Measurements from ENCODE around the gene NR6A1. TPM values are rescaled to one million over a fixed set of nuclear protein-coding genes. Genes with fewer than 3 reads are reported as not detected.

NR6A1 gene
- total RNA-seq, 1 experiment from 2014 or later = 164 TPM

DNA sequence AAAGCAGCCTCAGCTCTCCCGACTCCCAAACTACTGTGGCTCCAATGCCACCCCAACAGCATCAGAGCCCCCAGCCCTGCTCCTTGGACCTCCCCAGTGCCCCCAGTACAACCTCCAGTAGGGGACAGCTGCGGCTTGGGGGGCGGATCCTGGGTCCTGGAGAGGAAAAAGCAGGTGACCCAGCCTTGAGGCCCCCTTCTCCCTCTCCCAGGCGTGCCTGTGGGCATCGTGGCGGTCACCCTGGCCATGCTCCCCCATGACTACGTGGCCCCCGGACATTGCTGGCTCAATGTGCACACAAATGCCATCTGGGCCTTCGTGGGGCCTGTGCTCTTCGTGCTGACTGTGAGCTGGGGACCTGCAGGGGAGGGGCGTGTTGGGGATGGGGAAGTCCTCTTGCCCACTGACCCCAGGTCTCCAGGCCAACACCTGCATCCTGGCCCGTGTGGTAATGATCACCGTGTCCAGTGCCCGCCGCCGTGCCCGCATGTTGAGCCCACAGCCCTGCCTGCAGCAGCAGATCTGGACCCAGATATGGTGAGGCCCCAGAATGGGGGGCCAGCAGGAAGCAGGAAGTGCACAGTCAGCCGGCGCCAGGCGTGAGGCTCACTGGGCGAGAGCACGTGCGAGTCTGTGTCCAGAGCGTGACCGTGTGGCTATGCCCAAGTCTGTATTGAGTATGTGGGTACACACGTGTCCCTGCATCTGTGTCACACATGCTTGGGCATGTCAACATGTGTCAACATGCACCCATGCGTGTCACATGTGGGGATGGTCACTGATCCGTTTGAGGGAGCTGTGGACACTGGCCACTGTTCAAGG is 301.9 kb downstream of the NR6A1 start:
- Mint-ChIP-seq H3K27me3 (ENCODE audit: low read depth) (no peaks in the 10 kb centered on the region; the same call in 1 of the 2 replicates), H3K9me3 (no peaks in the 10 kb centered on the region), H3K4me3 (no peak overlapping the region), H3K36me3 (no peaks in the 10 kb centered on the region), H3K27ac (no peak overlapping the region), H3K4me1 (no peaks in the 10 kb centered on the region)
- CTCF ChIA-PET = interaction anchor here (1.1 kb wide), 1 partner anchor 9 kb away, joined by 4 read pairs; no protein-coding TSS in a partner anchor
- DNase-seq (ENCODE audit: low spot score) (no peak), ATAC-seq (no peak)
- POLR2A ChIA-PET = no interaction called here
- TF ChIP-seq ATF1 (CRISPR knock-in tag; IDR thresholded peaks at IDR 0.05) (no peak), ELF4 (CRISPR knock-in tag; IDR thresholded peaks at IDR 0.05; ENCODE audit: low read depth) (no peak), ESRRA (CRISPR knock-in tag; IDR thresholded peaks at IDR 0.05; ENCODE audit: borderline replicate concordance) (no peak), RELA (CRISPR knock-in tag; IDR thresholded peaks at IDR 0.05; ENCODE audit: borderline replicate concordance) (no peak), SMAD3 (CRISPR knock-in tag; IDR thresholded peaks at IDR 0.05; ENCODE audit: borderline replicate concordance) (no peak), MXD4 (CRISPR knock-in tag; IDR thresholded peaks at IDR 0.05; ENCODE audit: borderline replicate concordance) (no peak)
- TF ChIP-seq, protein P1, sequence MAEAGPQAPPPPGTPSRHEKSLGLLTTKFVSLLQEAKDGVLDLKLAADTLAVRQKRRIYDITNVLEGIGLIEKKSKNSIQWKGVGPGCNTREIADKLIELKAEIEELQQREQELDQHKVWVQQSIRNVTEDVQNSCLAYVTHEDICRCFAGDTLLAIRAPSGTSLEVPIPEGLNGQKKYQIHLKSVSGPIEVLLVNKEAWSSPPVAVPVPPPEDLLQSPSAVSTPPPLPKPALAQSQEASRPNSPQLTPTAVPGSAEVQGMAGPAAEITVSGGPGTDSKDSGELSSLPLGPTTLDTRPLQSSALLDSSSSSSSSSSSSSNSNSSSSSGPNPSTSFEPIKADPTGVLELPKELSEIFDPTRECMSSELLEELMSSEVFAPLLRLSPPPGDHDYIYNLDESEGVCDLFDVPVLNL (CRISPR knock-in tag; IDR thresholded peaks at IDR 0.05; ENCODE audit: borderline replicate concordance, low read depth) = no peak
- TF ChIP-seq, protein P2, sequence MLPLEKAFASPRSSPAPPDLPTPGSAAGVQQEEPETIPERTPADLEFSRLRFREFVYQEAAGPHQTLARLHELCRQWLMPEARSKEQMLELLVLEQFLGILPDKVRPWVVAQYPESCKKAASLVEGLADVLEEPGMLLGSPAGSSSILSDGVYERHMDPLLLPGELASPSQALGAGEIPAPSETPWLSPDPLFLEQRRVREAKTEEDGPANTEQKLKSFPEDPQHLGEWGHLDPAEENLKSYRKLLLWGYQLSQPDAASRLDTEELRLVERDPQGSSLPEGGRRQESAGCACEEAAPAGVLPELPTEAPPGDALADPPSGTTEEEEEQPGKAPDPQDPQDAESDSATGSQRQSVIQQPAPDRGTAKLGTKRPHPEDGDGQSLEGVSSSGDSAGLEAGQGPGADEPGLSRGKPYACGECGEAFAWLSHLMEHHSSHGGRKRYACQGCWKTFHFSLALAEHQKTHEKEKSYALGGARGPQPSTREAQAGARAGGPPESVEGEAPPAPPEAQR (CRISPR knock-in tag; IDR thresholded peaks at IDR 0.05) = no peak
- TF ChIP-seq, protein P3, sequence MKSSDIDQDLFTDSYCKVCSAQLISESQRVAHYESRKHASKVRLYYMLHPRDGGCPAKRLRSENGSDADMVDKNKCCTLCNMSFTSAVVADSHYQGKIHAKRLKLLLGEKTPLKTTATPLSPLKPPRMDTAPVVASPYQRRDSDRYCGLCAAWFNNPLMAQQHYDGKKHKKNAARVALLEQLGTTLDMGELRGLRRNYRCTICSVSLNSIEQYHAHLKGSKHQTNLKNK (CRISPR knock-in tag; IDR thresholded peaks at IDR 0.05) = no peak

DNA sequence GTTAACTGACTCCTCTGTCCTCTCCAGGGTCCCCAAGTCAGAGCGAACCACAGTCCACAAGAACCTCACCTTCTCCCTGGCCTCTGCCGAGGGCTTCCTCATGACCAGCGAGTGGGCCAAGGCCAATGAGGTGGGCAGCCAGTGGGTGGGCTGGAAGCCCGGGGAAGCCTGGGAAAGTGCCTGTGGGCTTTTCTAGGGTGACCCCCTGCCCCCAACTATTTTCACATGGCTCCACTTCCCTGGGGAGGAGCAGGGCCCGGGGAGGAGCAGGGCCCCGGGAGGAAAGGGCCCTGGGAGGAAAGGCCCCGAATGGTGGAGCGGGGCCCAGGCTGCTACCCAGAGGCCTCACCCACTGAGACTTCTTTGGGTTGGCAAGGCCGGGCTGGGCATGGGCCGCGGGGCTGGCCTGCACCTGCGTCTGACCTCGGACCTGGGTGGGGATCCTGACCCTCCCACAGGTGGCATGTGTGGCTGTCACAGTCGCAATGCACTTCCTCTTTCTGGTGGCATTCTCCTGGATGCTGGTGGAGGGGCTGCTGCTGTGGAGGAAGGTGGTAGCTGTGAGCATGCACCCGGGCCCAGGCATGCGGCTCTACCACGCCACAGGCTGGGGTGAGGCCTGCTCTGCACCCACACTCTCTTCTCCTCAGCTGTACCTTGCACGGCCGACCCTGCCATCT is 302.9 kb downstream of the NR6A1 start:
- no peaks in the 10 kb centered on the region; the same call in none of the 2 replicates for H3K27me3 Mint-ChIP-seq (ENCODE audit: low read depth)
- POLR2A ChIA-PET = no interaction called here
- no peak for TF ChIP-seq TEAD1 (CRISPR knock-in tag; IDR thresholded peaks at IDR 0.05)
- TF ChIP-seq, protein P4, sequence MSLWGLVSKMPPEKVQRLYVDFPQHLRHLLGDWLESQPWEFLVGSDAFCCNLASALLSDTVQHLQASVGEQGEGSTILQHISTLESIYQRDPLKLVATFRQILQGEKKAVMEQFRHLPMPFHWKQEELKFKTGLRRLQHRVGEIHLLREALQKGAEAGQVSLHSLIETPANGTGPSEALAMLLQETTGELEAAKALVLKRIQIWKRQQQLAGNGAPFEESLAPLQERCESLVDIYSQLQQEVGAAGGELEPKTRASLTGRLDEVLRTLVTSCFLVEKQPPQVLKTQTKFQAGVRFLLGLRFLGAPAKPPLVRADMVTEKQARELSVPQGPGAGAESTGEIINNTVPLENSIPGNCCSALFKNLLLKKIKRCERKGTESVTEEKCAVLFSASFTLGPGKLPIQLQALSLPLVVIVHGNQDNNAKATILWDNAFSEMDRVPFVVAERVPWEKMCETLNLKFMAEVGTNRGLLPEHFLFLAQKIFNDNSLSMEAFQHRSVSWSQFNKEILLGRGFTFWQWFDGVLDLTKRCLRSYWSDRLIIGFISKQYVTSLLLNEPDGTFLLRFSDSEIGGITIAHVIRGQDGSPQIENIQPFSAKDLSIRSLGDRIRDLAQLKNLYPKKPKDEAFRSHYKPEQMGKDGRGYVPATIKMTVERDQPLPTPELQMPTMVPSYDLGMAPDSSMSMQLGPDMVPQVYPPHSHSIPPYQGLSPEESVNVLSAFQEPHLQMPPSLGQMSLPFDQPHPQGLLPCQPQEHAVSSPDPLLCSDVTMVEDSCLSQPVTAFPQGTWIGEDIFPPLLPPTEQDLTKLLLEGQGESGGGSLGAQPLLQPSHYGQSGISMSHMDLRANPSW (CRISPR knock-in tag; conservative IDR thresholded peaks at IDR 0.05; ENCODE audit: low read depth) = no peak
- no peak for TF ChIP-seq FOXP1 (CRISPR knock-in tag; IDR thresholded peaks at IDR 0.05; ENCODE audit: borderline replicate concordance)
- TF ChIP-seq, protein P5, sequence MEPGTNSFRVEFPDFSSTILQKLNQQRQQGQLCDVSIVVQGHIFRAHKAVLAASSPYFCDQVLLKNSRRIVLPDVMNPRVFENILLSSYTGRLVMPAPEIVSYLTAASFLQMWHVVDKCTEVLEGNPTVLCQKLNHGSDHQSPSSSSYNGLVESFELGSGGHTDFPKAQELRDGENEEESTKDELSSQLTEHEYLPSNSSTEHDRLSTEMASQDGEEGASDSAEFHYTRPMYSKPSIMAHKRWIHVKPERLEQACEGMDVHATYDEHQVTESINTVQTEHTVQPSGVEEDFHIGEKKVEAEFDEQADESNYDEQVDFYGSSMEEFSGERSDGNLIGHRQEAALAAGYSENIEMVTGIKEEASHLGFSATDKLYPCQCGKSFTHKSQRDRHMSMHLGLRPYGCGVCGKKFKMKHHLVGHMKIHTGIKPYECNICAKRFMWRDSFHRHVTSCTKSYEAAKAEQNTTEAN (CRISPR knock-in tag; IDR thresholded peaks at IDR 0.05) = no peak
- TF ChIP-seq, protein P6, sequence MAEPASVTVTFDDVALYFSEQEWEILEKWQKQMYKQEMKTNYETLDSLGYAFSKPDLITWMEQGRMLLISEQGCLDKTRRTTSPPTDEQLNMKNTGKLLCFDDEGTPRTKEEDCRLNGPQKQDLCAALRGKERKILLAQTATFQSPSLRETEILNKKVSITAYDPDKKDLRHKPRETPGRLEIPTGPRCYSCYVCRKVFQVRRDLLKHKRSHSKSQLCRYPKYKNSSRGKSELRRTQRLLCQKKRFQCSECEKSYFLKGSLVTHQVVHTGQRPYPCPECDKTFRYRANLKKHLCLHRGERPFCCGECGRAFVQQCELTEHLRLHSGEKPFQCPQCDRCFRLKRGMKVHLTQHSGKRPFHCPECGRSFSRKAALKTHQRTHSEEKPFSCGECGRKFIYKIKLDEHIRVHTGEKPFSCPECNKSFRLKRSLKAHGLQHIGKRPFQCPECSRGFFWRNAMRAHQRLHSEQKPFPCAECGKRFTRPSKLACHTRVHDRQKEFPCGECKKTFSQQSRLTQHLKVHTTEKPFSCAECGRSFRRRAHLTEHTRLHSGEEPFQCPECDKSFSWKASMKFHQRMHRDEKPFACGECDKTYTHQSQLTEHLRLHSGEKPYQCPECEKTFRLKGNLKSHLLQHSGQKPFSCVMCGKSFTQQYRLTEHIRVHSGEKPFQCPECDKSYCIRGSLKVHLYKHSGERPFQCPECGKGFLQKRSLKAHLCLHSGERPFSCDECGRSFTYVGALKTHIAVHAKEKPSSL (CRISPR knock-in tag; conservative IDR thresholded peaks at IDR 0.05) = no peak
- no peak for TF ChIP-seq CBFB (CRISPR knock-in tag; IDR thresholded peaks at IDR 0.05; ENCODE audit: low read depth)
- TF ChIP-seq, protein P7, sequence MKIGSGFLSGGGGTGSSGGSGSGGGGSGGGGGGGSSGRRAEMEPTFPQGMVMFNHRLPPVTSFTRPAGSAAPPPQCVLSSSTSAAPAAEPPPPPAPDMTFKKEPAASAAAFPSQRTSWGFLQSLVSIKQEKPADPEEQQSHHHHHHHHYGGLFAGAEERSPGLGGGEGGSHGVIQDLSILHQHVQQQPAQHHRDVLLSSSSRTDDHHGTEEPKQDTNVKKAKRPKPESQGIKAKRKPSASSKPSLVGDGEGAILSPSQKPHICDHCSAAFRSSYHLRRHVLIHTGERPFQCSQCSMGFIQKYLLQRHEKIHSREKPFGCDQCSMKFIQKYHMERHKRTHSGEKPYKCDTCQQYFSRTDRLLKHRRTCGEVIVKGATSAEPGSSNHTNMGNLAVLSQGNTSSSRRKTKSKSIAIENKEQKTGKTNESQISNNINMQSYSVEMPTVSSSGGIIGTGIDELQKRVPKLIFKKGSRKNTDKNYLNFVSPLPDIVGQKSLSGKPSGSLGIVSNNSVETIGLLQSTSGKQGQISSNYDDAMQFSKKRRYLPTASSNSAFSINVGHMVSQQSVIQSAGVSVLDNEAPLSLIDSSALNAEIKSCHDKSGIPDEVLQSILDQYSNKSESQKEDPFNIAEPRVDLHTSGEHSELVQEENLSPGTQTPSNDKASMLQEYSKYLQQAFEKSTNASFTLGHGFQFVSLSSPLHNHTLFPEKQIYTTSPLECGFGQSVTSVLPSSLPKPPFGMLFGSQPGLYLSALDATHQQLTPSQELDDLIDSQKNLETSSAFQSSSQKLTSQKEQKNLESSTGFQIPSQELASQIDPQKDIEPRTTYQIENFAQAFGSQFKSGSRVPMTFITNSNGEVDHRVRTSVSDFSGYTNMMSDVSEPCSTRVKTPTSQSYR (CRISPR knock-in tag; IDR thresholded peaks at IDR 0.05) = no peak
- no peak for TF ChIP-seq FOXJ3 (CRISPR knock-in tag; IDR thresholded peaks at IDR 0.05; ENCODE audit: borderline replicate concordance)
- TF ChIP-seq ESRRA (CRISPR knock-in tag; IDR thresholded peaks at IDR 0.05; ENCODE audit: borderline replicate concordance) = no peak
- TF ChIP-seq, protein P8, sequence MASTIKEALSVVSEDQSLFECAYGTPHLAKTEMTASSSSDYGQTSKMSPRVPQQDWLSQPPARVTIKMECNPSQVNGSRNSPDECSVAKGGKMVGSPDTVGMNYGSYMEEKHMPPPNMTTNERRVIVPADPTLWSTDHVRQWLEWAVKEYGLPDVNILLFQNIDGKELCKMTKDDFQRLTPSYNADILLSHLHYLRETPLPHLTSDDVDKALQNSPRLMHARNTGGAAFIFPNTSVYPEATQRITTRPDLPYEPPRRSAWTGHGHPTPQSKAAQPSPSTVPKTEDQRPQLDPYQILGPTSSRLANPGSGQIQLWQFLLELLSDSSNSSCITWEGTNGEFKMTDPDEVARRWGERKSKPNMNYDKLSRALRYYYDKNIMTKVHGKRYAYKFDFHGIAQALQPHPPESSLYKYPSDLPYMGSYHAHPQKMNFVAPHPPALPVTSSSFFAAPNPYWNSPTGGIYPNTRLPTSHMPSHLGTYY (CRISPR knock-in tag; IDR thresholded peaks at IDR 0.05) = no peak

More for the DNA sequence above, 302.9 kb downstream of the NR6A1 start:
- Mint-ChIP-seq H3K4me3 (no peak overlapping the region), H3K27ac (no peak overlapping the region), H3K36me3 (no peaks in the 10 kb centered on the region), H3K9me3 (no peaks in the 10 kb centered on the region), H3K4me1 (no peaks in the 10 kb centered on the region)
- no peak for DNase-seq (ENCODE audit: low spot score)
- CTCF ChIA-PET = no interaction called here
- no peak for ATAC-seq

Measured in WTC11 (cell line).